B cell (primary cell): ENCODE results near the gene HIRIP3.

Experiments
- CTCF ChIP-seq: fragments of 200-600 bp; IDR thresholded peaks from one replicate; pipeline ENCODE4 v1.8.0; 2022; ENCODE audit warnings: antibody characterized with exemption, mild to moderate bottlenecking
- EZH2 ChIP-seq: IDR thresholded peaks from 2 replicates; pipeline ENCODE4 v1.6.1; 2012; ENCODE audit warnings: borderline replicate concordance, low read depth, mild to moderate bottlenecking, moderate library complexity, low read length; ENCODE audit not compliant: insufficient read depth, poor library complexity, severe bottlenecking

- TF ChIP-seq CTCF (no peak), EZH2 (no peak)
Observed at GRCh38 chr16:29986231-29986630, 9.2 kb downstream of the HIRIP3 start.
